Endothelial cell of umbilical vein (primary cell): ENCODE results near the gene ALLC. TPM values are rescaled to one million over a fixed set of nuclear protein-coding genes. Genes with fewer than 3 reads are reported as not detected.

Experiments used
- BruUV-seq: library from RNA; stranded (reverse); fragments of 400-500 nt; replicated peaks from 2 replicates; lab custom pipeline; 2021; lab: Mats Ljungman, UMichigan
- CTCF ChIA-PET: fragments of 300-600, 350-600 bp; sonication (Branson Sonifier 250); formaldehyde crosslinking; loops from one replicate; lab custom pipeline; 2021; ENCODE audit warnings: antibody characterized with exemption, inconsistent platforms; lab: Charles Lee
- POLR2A ChIA-PET: fragments of 300-600, 350-600 bp; sonication (Branson Sonifier 250); formaldehyde crosslinking; loops from one replicate; lab custom pipeline; 2021; ENCODE audit warnings: antibody characterized with exemption, inconsistent platforms; lab: Charles Lee
- DNase-seq: peaks from one replicate; pipeline ENCODE4 v3.0.0-alpha.2; 2011; ENCODE audit warnings: low read depth, low spot score
- FAIRE-seq: peaks from 2 replicates; lab custom pipeline; 2011; peaks lifted over from hg19 to GRCh38; lab: Jason Lieb, UNC
- H2AFZ ChIP-seq: 2 replicates; pipeline ENCODE4 v1.6.0; 2012; ENCODE audit warnings: low read depth, low read length, control low read depth, inconsistent platforms
- H3K27ac ChIP-seq: 2 replicates; pipeline ENCODE4 v1.5.1; 2011; ENCODE audit warnings: low read depth, mild to moderate bottlenecking, control low read depth, low read length, moderate library complexity; ENCODE audit not compliant: insufficient read depth
- H3K27me3 ChIP-seq, 2 experiments: 2 replicates each; pipeline versions ENCODE4 v1.6.0 to v1.6.1; 2011; ENCODE audit warnings: low read length in 2 of 2, mixed read lengths in 1 of 2; ENCODE audit not compliant: control insufficient read depth in 2 of 2, insufficient read depth in 2 of 2
- H3K36me3 ChIP-seq, 2 experiments: 2 replicates in 1 of 2; 3 replicates in 1 of 2; pipeline ENCODE4 v1.5.1; 2011; ENCODE audit warnings: low read length in 2 of 2, mild to moderate bottlenecking in 1 of 2, moderate library complexity in 1 of 2; ENCODE audit not compliant: control insufficient read depth in 2 of 2, insufficient read depth in 2 of 2; ENCODE audit errors: extremely low read depth in 1 of 2
- H3K4me1 ChIP-seq: 3 replicates; pipeline ENCODE4 v1.5.1; 2011; ENCODE audit warnings: mild to moderate bottlenecking, low read length; ENCODE audit not compliant: control insufficient read depth, insufficient read depth; ENCODE audit errors: extremely low read depth
- H3K4me2 ChIP-seq: 2 replicates; pipeline ENCODE4 v1.6.1; 2011; ENCODE audit warnings: low read length, control low read depth, mixed read lengths; ENCODE audit not compliant: insufficient read depth
- H3K4me3 ChIP-seq, 3 experiments: fragments of 200-600 bp in 1 of 3; sonication (generic), shearing (Covaris generic) in 1 of 3; replicated peaks in 1 of 3; 2 replicates each; pipeline ENCODE4 v1.5.1; 2011 to 2016; ENCODE audit warnings: control low read depth in 3 of 3, low read length in 3 of 3, mild to moderate bottlenecking in 2 of 3, inconsistent platforms in 1 of 3, low read depth in 1 of 3, moderate library complexity in 1 of 3; ENCODE audit not compliant: insufficient read depth in 1 of 3
- H3K79me2 ChIP-seq: 2 replicates; pipeline ENCODE4 v1.6.0; 2012; ENCODE audit warnings: low read length, inconsistent platforms; ENCODE audit not compliant: control insufficient read depth, insufficient read depth
- H3K9ac ChIP-seq: replicated peaks from 2 replicates; pipeline ENCODE3; 2011; ENCODE audit warnings: low read length, control low read depth; ENCODE audit not compliant: insufficient read depth; ENCODE audit errors: extremely low read depth
- H3K9me1 ChIP-seq: replicated peaks from 3 replicates; pipeline ENCODE4 v1.6.0; 2011; ENCODE audit warnings: mild to moderate bottlenecking, low read length; ENCODE audit not compliant: control insufficient read depth, insufficient read depth; ENCODE audit errors: extremely low read depth
- H3K9me3 ChIP-seq: replicated peaks from 2 replicates; pipeline ENCODE4 v1.5.1; 2012; ENCODE audit warnings: low read length, inconsistent platforms; ENCODE audit not compliant: control insufficient read depth, insufficient read depth
- H4K20me1 ChIP-seq: replicated peaks from 2 replicates; pipeline ENCODE3; 2011; ENCODE audit warnings: mild to moderate bottlenecking, low read length; ENCODE audit not compliant: control insufficient read depth, insufficient read depth; ENCODE audit errors: extremely low read depth
- EZH2 ChIP-seq: IDR thresholded peaks from 2 replicates; pipeline ENCODE4 v1.6.1; 2012; ENCODE audit warnings: borderline replicate concordance, low read depth, mild to moderate bottlenecking, moderate library complexity, low read length, inconsistent platforms; ENCODE audit not compliant: severe bottlenecking
- FOS ChIP-seq: IDR thresholded peaks from 2 replicates; pipeline ENCODE4 v1.6.1; 2011; ENCODE audit warnings: mild to moderate bottlenecking, low read length, moderate library complexity, borderline replicate concordance; ENCODE audit not compliant: insufficient read depth
- GATA2 ChIP-seq: IDR thresholded peaks from 2 replicates; pipeline ENCODE4 v1.7.0; 2011; ENCODE audit warnings: low read depth, mild to moderate bottlenecking, moderate library complexity, mixed read lengths, low read length; ENCODE audit not compliant: insufficient read length, insufficient read depth
- JUN ChIP-seq: IDR thresholded peaks from 2 replicates; pipeline ENCODE4 v1.6.1; 2011; ENCODE audit warnings: borderline replicate concordance, low read depth; ENCODE audit not compliant: insufficient read length, insufficient read depth
- MYC ChIP-seq: IDR thresholded peaks from one replicate; pipeline ENCODE4 v1.6.1; 2011; ENCODE audit warnings: mild to moderate bottlenecking, low read depth, low read length
- POLR2A ChIP-seq: IDR thresholded peaks from 2 replicates; pipeline ENCODE4 v1.6.1; 2012; ENCODE audit warnings: low read depth, mild to moderate bottlenecking, control low read depth, low read length
- POLR2AphosphoS5 ChIP-seq: IDR thresholded peaks from 2 replicates; pipeline ENCODE4 v1.6.1; 2012; ENCODE audit warnings: low read depth, mild to moderate bottlenecking, control low read depth, low read length, moderate library complexity; ENCODE audit not compliant: insufficient read depth
- dilution Hi-C: fragments of 300-500 bp; cut with MboI; formaldehyde crosslinking; loops from one replicate; pipeline ENCODE4 v1.15.0; 2019; ENCODE audit warnings: low sequenced_read_pairs; ENCODE audit not compliant: extremely low pct_ligation_motif_present
- intact Hi-C: fragments of 100-400 bp; cut with micrococcal nuclease; formaldehyde crosslinking; loops from one replicate; pipeline ENCODE4 v1.10.0; 2022
- polyA plus RNA-seq, 4 experiments: library from polyadenylated mRNA; depleted of rRNA in 3 of 4; stranded (reverse) in 3 of 4; unstranded in 1 of 4; fragments of >200 nt; gene quantifications; 2 replicates each; pipeline versions ENCODE4 v1.2.1 to v1.2.3, GENCODE V29; 2011 to 2012; ENCODE audit warnings: missing spikeins in 1 of 4
- total RNA-seq: library from RNA; stranded (reverse); gene quantifications from 2 replicates; pipeline ENCODE4 v1.2.3, GENCODE V29; 2021
- TF ChIP-seq, protein P1 (sequence below), 2 donors: IDR thresholded peaks; 1 replicate in 1 of 2; 2 replicates in 1 of 2; pipeline ENCODE4 v1.5.1; 2011; ENCODE audit warnings: low read length in 2 of 2, mild to moderate bottlenecking in 2 of 2, moderate library complexity in 2 of 2, control low read depth in 1 of 2, inconsistent platforms in 1 of 2, low read depth in 1 of 2; ENCODE audit not compliant: insufficient read depth in 1 of 2; ENCODE audit errors: extremely low read depth in 1 of 2
- TF ChIP-seq, protein P2 (sequence below): IDR thresholded peaks from 2 replicates; pipeline ENCODE4 v1.6.1; 2011; ENCODE audit not compliant: insufficient read depth, insufficient read length

Gene ALLC
- total and polyA plus RNA-seq, 2 donors (not counting 3 experiments of a cell fraction or from before 2014, with no cell fraction given): not detected

DNA sequence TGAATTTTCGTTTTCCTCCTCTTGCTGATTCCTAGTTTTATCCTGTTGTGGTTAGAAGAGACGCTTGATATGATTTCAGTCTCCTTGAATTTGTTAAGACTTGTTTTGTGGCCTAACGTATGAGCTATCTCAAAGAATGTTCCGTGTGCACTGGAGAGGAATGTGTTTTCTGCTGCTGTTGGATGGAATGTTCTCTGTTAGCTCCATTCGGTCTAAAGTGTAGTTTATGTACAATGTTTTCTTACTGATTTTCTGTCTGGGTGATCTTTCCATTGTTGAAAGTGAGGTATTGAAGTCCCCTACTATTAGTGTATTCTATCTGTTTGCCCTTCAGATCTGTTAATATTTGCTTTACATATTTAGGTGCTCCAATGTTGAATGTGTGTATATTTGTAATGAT is 37.2 kb upstream of the ALLC start:
- Histone ChIP-seq H3K27me3 (peaks cover 0 to 5% of the 10 kb centered on the region in 2 experiments), H3K27ac (no peak overlapping the region), H2AFZ (no peak overlapping the region), H3K9ac (no peak overlapping the region), H4K20me1 (no peaks in the 10 kb centered on the region), H3K9me1 (no peaks in the 10 kb centered on the region), H3K4me2 (no peak overlapping the region), H3K36me3 (no peaks in the 10 kb centered on the region), H3K4me3 (no peak overlapping the region), H3K79me2 (no peaks in the 10 kb centered on the region), H3K9me3 (no peaks in the 10 kb centered on the region), H3K4me1 (no peaks in the 10 kb centered on the region)
- TF ChIP-seq FOS (no peak), MYC (no peak), EZH2 (no peak), POLR2A (no peak)
- DNase-seq: no peak
- dilution Hi-C loops (no loop called here), intact Hi-C loops (no loop called here)
- ChIA-PET CTCF (no interaction called here), POLR2A (no interaction called here)
- no TSS peak for BruUV-seq
- no peak for FAIRE-seq

DNA sequence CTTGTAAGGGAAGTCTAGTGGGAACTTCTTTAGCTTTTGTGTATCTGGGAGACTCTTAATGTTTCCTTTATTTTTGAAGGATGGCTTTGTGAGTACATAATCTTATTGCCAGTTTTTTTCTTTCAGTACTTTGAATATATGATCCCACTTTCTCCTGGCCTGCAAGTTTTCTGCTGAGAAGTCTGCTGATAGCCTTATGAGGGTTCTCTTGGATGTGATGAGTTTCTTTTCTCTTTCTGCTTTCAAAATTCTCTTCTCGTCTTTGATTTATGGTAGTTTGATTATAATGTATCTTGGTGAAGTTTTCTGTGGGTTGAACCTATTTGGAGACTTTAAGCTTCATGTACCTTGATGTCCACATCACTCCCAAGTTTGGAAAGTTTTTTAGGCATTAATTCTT is 35.0 kb upstream of the ALLC start:
- Histone ChIP-seq H3K9ac (no peak overlapping the region), H3K9me1 (no peaks in the 10 kb centered on the region), H3K4me3 (no peak overlapping the region), H3K27ac (no peak overlapping the region), H3K4me2 (no peak overlapping the region), H3K36me3 (no peaks in the 10 kb centered on the region), H3K27me3 (peaks cover 0 to 5% of the 10 kb centered on the region in 2 experiments), H2AFZ (no peak overlapping the region), H4K20me1 (no peaks in the 10 kb centered on the region), H3K79me2 (no peaks in the 10 kb centered on the region), H3K4me1 (no peaks in the 10 kb centered on the region), H3K9me3 (no peaks in the 10 kb centered on the region)
- dilution Hi-C loops: no loop called here
- BruUV-seq: no TSS peak
- FAIRE-seq: no peak
- no peak for DNase-seq
- POLR2A ChIA-PET: no interaction called here
- intact Hi-C loops: no loop called here
- CTCF ChIA-PET: no interaction called here
- TF ChIP-seq, protein P1, sequence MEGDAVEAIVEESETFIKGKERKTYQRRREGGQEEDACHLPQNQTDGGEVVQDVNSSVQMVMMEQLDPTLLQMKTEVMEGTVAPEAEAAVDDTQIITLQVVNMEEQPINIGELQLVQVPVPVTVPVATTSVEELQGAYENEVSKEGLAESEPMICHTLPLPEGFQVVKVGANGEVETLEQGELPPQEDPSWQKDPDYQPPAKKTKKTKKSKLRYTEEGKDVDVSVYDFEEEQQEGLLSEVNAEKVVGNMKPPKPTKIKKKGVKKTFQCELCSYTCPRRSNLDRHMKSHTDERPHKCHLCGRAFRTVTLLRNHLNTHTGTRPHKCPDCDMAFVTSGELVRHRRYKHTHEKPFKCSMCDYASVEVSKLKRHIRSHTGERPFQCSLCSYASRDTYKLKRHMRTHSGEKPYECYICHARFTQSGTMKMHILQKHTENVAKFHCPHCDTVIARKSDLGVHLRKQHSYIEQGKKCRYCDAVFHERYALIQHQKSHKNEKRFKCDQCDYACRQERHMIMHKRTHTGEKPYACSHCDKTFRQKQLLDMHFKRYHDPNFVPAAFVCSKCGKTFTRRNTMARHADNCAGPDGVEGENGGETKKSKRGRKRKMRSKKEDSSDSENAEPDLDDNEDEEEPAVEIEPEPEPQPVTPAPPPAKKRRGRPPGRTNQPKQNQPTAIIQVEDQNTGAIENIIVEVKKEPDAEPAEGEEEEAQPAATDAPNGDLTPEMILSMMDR (IDR thresholded peaks at IDR 0.05; ENCODE audit: extremely low read depth in 1 of 2, insufficient read depth in 1 of 2, low read depth in 1 of 2, low read length in 2 of 2): no peak
- TF ChIP-seq POLR2A (no peak), EZH2 (no peak), POLR2AphosphoS5 (no peak), GATA2 (no peak), JUN (no peak), FOS (no peak), MYC (no peak)
- TF ChIP-seq, protein P2, sequence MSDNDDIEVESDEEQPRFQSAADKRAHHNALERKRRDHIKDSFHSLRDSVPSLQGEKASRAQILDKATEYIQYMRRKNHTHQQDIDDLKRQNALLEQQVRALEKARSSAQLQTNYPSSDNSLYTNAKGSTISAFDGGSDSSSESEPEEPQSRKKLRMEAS: no peak
